GM21526 (cell line): Measurements from ENCODE around the gene EIF4G2.
"Not testable (repeated sequence)": the region's sequence is repeated elsewhere in the genome, so short reads cannot be mapped to it uniquely, and the experiment has no call there.

Experiments
- ATAC-seq: cut with Tn5 transposase; IDR thresholded peaks from one replicate; pipeline ENCODE4 v1.9.1; 2021; ENCODE audit warnings: moderate library complexity; ENCODE audit not compliant: unreplicated experiment, low FRiP score

The EIF4G2 gene

GRCh38 chr11:10808553-10809372, at the start of gene EIF4G2:
Gene EIF4G2, minus strand, starts transcription at chr11:10808926.
- peak; percentile 94 for ATAC-seq

GRCh38 chr11:10857709-10858438, 49.1 kb upstream of the EIF4G2 start, which contains the start of gene ZBED5:
Gene ZBED5, minus strand, starts transcription at chr11:10858053. Its CDS starts 3,108 bp downstream, at chr11:10854945.
- ATAC-seq: peak; percentile 93

- ATAC-seq: peak; percentile 11
These were observed 48.7 kb upstream of the EIF4G2 start for GRCh38 chr11:10857459-10857708.

- peak; percentile 6 for ATAC-seq
These were observed 48.1 kb upstream of the EIF4G2 start for GRCh38 chr11:10856689-10857458.

- ATAC-seq: no peak
These were observed 46.6 kb upstream of the EIF4G2 start for GRCh38 chr11:10855295-10855694.

- ATAC-seq: no peak
These were observed 39.5 kb upstream of the EIF4G2 start for GRCh38 chr11:10847960-10848860.

- no peak for ATAC-seq
These were observed 37.9 kb upstream of the EIF4G2 start for GRCh38 chr11:10846660-10847059.

- no peak for ATAC-seq
These were observed 36.9 kb upstream of the EIF4G2 start for GRCh38 chr11:10845589-10845988.

GRCh38 chr11:10844796-10845195, 36.1 kb upstream of the EIF4G2 start:
- no peak for ATAC-seq

- no peak for ATAC-seq
These were observed 35.6 kb upstream of the EIF4G2 start for GRCh38 chr11:10844356-10844755.

GRCh38 chr11:10838881-10839280, 30.2 kb upstream of the EIF4G2 start:
- ATAC-seq: no peak

GRCh38 chr11:10838083-10838482, 29.4 kb upstream of the EIF4G2 start:
- ATAC-seq: no peak

GRCh38 chr11:10836884-10837283, 28.2 kb upstream of the EIF4G2 start:
- not testable (repeated sequence) for ATAC-seq

GRCh38 chr11:10829139-10829538, 20.4 kb upstream of the EIF4G2 start:
- no peak for ATAC-seq

GRCh38 chr11:10828402-10828801, 19.7 kb upstream of the EIF4G2 start:
- no peak for ATAC-seq

GRCh38 chr11:10824888-10825287, 16.2 kb upstream of the EIF4G2 start:
- peak; percentile 78 for ATAC-seq

GRCh38 chr11:10823152-10823579, 14.4 kb upstream of the EIF4G2 start:
- no peak for ATAC-seq

GRCh38 chr11:10822491-10822890, 13.8 kb upstream of the EIF4G2 start:
- ATAC-seq: not testable (repeated sequence)

GRCh38 chr11:10818594-10818993, 9.9 kb upstream of the EIF4G2 start:
- no peak for ATAC-seq

- ATAC-seq: no peak
These were observed 5.2 kb upstream of the EIF4G2 start for GRCh38 chr11:10813945-10814344.
